SU-DHL-6 (cell line): ENCODE measurements around the gene RBMS2.

Experiments used
- EZH2phosphoT487 ChIP-seq: fragments of 200-600 bp; sonication (generic), shearing (Covaris generic); conservative IDR thresholded peaks from 2 replicates; pipeline ENCODE4 v1.6.1; 2018; ENCODE audit warnings: mild to moderate bottlenecking, antibody characterized with exemption, low read length, moderate library complexity, mixed read lengths
- TF ChIP-seq, protein P1 (sequence below): fragments of 200-600 bp; sonication (generic); IDR thresholded peaks from one replicate; pipeline ENCODE4 v1.5.1; 2017; ENCODE audit warnings: antibody characterized with exemption, mild to moderate bottlenecking, low read length, moderate library complexity; ENCODE audit not compliant: insufficient read depth, poor library complexity, severe bottlenecking

DNA sequence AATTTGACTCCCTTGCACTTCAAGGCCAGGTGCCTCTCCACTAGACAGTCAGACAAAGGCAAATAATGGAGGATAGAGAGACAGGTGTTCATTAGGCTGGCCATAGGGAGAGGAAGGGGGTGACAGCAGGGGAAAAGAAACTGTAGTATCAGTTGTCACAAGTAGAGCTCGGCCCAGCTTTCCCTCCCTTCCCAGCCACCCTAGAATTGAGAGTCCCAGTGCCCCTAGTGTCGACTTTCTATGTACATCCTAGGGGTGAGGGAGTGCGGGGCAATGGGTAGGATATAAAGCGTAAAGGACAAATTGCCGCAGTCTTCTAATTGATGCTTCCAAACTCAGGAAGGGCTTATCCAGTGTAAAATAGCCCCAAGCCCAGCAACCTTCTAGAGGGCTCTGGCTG, 69.5 kb downstream of the RBMS2 start:
- TF ChIP-seq, protein P1, sequence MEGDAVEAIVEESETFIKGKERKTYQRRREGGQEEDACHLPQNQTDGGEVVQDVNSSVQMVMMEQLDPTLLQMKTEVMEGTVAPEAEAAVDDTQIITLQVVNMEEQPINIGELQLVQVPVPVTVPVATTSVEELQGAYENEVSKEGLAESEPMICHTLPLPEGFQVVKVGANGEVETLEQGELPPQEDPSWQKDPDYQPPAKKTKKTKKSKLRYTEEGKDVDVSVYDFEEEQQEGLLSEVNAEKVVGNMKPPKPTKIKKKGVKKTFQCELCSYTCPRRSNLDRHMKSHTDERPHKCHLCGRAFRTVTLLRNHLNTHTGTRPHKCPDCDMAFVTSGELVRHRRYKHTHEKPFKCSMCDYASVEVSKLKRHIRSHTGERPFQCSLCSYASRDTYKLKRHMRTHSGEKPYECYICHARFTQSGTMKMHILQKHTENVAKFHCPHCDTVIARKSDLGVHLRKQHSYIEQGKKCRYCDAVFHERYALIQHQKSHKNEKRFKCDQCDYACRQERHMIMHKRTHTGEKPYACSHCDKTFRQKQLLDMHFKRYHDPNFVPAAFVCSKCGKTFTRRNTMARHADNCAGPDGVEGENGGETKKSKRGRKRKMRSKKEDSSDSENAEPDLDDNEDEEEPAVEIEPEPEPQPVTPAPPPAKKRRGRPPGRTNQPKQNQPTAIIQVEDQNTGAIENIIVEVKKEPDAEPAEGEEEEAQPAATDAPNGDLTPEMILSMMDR = no peak
- no peak for TF ChIP-seq EZH2phosphoT487
